ENCODE measurements around the gene RNF150.

- TF ChIP-seq, protein P1, sequence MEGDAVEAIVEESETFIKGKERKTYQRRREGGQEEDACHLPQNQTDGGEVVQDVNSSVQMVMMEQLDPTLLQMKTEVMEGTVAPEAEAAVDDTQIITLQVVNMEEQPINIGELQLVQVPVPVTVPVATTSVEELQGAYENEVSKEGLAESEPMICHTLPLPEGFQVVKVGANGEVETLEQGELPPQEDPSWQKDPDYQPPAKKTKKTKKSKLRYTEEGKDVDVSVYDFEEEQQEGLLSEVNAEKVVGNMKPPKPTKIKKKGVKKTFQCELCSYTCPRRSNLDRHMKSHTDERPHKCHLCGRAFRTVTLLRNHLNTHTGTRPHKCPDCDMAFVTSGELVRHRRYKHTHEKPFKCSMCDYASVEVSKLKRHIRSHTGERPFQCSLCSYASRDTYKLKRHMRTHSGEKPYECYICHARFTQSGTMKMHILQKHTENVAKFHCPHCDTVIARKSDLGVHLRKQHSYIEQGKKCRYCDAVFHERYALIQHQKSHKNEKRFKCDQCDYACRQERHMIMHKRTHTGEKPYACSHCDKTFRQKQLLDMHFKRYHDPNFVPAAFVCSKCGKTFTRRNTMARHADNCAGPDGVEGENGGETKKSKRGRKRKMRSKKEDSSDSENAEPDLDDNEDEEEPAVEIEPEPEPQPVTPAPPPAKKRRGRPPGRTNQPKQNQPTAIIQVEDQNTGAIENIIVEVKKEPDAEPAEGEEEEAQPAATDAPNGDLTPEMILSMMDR (IDR thresholded peaks at IDR 0.05), result no peak
- no peak for TF ChIP-seq FOSL2 (IDR thresholded peaks at IDR 0.05)
- no peak for TF ChIP-seq FOSL2 (CRISPR knock-in tag; IDR thresholded peaks at IDR 0.05)
- TF ChIP-seq REST (IDR thresholded peaks at IDR 0.05), result no peak
- no peak for TF ChIP-seq POLR2A (IDR thresholded peaks at IDR 0.05; ENCODE audit: low read length)
- no peak for TF ChIP-seq ESRRA (IDR thresholded peaks at IDR 0.05; ENCODE audit: borderline replicate concordance, low read length)
- no peak for TF ChIP-seq RAD21 (conservative IDR thresholded peaks at IDR 0.05 in 1 of 2, IDR thresholded peaks at IDR 0.05 in 1 of 2)
- no peak for TF ChIP-seq USF2 (IDR thresholded peaks at IDR 0.05)
- no peak for TF ChIP-seq SMC3 (IDR thresholded peaks at IDR 0.05)
- no peak for TF ChIP-seq RFX5 (IDR thresholded peaks at IDR 0.05)
- TF ChIP-seq ZC3H11A (IDR thresholded peaks at IDR 0.05), result no peak
- TF ChIP-seq, protein P2, sequence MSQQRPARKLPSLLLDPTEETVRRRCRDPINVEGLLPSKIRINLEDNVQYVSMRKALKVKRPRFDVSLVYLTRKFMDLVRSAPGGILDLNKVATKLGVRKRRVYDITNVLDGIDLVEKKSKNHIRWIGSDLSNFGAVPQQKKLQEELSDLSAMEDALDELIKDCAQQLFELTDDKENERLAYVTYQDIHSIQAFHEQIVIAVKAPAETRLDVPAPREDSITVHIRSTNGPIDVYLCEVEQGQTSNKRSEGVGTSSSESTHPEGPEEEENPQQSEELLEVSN (IDR thresholded peaks at IDR 0.05; ENCODE audit: borderline replicate concordance, low read depth), result no peak
Observed at GRCh38 chr4:141120036-141120593, 13.2 kb downstream of the RNF150 start.

Data from A549 (cell line).